Skin epidermis (tissue), 12 donors: ENCODE data around the gene SCARB2.
A peak's percentile ranks its signal among the peaks of the same experiment; 100 is the strongest.
"Not testable (repeated sequence)": the region's sequence is repeated elsewhere in the genome, so short reads cannot be mapped to it uniquely, and the experiment has no call there.

Experiments used
- H3K27ac ChIP-seq, 21 experiments: fragments of 200-600 bp; sonication (generic) in 11 of 21; one replicate each; pipeline ENCODE4 v1.5.0; 2020; ENCODE audit warnings: mild to moderate bottlenecking in 3 of 21, inconsistent platforms in 2 of 21, moderate library complexity in 2 of 21
- H3K4me3 ChIP-seq, 7 experiments: fragments of 200-600 bp; sonication (generic) in 2 of 7; one replicate each; pipeline ENCODE4 v1.5.0; 2020; ENCODE audit warnings: inconsistent platforms in 2 of 7, mild to moderate bottlenecking in 2 of 7, moderate library complexity in 1 of 7

The SCARB2 gene, protein sequence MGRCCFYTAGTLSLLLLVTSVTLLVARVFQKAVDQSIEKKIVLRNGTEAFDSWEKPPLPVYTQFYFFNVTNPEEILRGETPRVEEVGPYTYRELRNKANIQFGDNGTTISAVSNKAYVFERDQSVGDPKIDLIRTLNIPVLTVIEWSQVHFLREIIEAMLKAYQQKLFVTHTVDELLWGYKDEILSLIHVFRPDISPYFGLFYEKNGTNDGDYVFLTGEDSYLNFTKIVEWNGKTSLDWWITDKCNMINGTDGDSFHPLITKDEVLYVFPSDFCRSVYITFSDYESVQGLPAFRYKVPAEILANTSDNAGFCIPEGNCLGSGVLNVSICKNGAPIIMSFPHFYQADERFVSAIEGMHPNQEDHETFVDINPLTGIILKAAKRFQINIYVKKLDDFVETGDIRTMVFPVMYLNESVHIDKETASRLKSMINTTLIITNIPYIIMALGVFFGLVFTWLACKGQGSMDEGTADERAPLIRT

DNA sequence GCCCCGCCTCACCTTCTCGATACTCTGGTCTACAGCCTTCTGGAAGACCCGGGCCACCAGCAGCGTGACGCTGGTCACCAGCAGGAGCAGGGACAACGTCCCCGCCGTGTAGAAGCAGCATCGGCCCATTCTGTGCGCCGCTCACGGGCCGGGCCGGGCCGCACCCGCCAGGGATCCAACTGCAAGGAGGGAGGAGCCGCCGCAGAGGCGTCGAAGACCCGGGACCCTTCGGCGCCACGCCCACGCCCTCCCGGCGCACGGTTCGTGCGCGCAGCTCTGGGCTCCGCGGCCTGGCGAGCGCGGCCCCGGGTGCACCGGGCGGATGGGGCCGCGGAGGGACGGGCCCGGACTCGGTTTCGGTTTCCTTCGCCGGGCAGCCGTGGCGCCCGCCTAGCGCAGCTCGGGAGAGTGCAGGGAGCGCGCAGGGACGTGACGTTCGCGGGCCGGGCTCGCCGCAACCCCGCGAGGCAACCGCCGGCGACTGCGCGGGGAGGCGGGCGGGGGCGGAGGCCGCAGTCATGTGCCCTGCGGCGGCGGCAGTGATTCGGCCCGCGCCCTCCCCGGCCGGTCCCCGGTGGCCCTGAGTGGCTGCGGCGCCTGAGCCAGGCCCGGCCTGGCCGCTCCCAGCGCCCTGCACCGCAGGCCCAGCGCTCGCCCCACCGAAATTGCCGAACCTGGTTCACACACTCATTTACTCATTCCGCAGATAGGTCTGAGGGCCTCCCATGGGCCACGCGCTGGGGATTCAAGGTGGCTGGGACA, at the start of gene SCARB2:
TSS of gene SCARB2 (minus strand) at position 410 of the 762 bp plus-strand sequence. CDS start at position 129, 281 bp downstream.
- peak within 1 kb of the TSS; percentile 60 to 87 (median 73) for H3K4me3 ChIP-seq
- H3K27ac ChIP-seq = peak within 1 kb of the TSS; percentile 69 to 99 (median 93)

DNA sequence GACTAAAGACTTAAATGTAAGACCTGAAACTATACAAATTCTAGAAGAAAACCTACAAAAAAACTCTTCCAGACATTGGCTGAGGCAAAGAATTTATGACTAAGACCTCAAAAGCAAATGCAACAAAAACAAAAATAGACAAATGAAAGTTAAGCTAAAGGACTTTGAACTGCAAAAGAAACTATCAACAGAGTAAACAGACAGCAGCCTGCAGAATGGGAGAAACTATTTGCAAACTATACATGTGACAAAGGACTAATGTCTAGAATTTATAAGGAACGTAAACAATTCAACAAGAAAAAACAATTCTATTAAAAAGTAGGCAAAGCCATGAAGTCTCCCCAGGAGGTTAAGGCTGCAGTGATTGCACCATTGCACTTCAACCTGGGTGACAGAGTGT, 46.9 kb upstream of the SCARB2 start:
- Histone ChIP-seq H3K27ac (no peak overlapping the region), H3K4me3 (no peak overlapping the region)

DNA sequence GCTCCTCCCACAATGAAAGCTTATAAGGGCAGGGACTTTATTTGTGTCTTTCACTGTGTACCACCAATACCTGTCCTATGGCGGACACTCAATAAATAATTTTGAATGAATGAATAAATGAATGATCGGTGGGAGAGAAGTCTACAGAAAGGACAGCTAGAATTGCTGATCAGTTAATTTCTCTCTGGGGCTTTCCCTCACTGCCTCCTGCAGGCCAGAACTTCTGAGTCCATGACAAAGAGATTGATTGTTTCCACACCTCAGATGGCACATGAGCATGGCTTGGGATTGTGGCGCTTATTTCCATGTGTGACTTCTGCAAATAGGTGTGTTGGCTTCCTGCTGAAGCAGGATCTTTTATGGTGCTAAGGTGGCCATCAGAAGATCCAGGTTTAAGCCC, 44.2 kb upstream of the SCARB2 start:
- Histone ChIP-seq H3K4me3 (no peak overlapping the region), H3K27ac (no peak overlapping the region)

DNA sequence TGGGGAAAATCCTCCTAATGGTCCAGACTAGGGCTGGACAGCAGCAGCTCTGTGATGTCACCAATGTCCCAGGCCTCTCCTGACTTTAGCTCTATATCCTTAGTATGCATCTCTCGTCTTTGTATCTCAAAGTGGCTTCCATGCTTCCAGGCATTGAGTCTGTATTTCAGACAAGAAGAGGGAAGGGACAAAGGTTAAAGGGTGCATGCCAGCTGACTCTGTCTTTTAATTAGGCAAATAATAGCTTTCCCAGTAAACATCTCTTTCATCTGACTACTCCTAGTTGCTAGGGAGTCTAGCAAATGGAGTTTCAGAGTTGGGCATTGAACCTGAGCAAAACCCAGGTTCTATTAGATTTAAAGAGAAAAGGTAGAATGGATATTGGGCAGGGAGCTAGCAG, 43.3 kb upstream of the SCARB2 start:
- Histone ChIP-seq H3K4me3 (no peak overlapping the region), H3K27ac (no peak overlapping the region)

DNA sequence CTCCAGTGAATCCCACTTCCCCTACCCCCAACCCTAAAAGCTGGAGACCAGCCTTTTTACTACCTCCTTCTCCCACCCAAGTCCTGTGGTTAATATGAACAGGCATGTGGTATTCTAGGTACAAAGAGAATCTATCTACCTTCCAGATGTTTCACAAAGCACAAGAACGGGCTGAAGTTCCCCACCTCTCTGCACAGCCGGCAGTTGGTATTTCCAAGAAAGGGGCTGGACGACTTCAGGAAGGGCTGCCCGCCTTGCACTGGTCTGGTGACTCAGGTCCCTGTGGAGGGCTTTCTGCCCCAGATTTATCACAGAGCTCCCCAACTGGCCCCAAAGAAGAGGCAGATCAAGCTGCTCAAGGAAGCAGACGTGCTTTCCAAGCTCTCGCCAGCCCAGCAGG, 42.4 kb upstream of the SCARB2 start:
- Histone ChIP-seq H3K4me3 (no peak overlapping the region), H3K27ac (no peak overlapping the region)

DNA sequence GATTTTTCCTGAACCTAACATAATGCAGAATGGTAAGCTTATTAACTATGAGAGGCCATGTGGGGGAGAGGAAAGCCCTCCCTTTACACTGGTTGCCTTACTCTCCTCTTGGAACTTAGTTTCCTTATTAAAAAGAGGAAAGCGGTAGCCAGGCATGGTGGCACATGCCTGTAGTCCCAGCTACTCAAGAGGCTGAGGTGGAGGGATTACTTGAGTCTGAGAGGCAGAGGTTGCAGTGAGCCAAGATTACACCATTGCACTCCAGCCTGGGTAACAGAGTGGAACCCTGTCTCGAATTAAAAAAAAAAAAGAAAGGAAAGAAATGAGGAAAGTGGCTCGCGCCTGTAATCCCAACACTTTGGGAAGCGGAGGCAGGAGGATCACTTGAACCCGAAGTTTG, 39.9 kb upstream of the SCARB2 start:
- no peak overlapping the region for H3K4me3 ChIP-seq
- H3K27ac ChIP-seq = no peak overlapping the region

DNA sequence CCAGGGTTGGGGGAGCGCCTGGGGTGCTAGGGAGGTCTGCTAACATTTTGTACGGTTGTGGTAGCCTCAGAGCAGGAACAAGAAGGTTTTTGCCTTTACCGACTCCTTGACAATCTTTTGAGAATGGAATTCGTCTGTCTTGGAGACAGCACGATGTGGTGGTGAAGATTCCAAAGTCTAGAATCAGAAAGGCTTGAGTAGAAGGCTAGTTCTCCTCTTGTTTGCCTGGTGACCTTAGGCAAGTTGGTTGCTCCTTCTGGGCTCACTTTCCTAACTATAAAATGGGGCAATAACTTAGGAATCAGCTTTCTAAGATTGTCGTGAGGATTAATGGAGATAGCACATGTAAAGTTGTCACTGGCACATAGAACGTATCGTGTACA, 38.6 kb upstream of the SCARB2 start:
- H3K4me3 ChIP-seq = peak overlapping the region in 3 of 7 experiments; percentile 46 to 53 (median 52)
- H3K27ac ChIP-seq = no peak overlapping the region

DNA sequence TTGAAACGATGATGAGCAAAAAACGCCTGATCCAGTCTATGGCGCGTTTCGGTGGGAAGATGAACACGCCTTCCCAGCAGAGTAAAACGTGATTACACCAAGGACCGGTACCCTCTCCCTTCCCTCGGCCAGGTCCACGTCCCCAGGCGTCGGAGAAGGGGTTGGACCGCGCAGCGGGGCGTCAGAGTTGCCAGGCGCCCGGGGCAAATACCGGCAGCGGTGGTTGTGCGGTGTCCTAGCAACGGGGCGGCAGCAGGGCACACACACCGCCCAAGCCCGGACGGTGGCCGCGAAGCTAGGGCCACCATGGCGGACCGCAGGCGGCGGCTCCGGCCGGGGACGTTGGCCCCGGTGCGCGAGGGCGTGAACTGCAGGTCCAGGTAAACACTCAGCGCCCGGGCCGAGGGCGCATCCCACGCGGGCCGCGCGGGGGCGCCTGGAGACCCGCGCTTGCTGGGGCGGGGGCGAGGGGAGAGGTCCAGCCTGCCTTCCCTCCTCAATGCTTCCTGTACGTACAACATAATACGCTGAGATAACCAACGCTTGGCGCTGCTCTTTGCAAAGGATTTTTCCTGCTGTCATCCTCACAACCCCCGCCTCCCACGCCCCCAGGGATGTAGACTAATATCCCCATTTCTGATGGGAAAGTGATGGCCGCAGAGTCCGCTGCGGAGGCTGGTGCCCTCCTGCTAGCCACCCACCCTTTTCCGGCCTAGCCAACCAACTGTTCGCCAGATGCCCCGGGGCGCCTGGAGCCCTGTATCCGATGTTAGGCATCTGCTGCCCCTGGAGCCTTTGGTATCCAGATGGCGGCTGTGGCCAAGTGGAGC, 38.0 kb upstream of the SCARB2 start, which contains the start of gene FAM47E:
TSS of gene FAM47E (plus strand) at position 281 of the 830 bp plus-strand sequence. CDS start at position 307, 26 bp downstream.
- peak within 1 kb of the TSS; percentile 34 to 53 (median 45) for H3K4me3 ChIP-seq
- H3K27ac ChIP-seq = peak within 1 kb of the TSS in 4 of 21 experiments; percentile 27 to 58 (median 34)

DNA sequence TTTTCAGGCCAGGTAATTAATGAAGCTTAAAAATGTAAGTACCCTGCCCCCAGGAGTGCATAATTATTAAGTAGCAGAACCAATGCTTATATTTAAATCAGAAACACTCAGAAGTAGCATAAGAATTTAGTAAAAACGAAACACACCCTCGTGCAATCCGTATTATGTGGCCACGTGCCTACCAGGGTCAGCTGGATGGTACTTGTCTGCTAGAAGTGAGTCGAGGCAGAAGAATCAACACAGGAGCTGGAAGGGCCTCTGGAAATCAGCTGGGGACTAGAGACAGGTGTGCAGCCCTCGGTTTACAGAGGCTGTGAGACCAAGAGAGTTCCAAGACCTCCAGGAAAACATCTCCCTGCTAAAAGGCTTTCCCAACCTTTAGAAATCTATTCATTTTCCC, 37.3 kb upstream of the SCARB2 start:
- Histone ChIP-seq H3K4me3 (peak overlapping the region in 6 of 7 experiments; percentile 34 to 53 (median 42)), H3K27ac (no peak overlapping the region)

DNA sequence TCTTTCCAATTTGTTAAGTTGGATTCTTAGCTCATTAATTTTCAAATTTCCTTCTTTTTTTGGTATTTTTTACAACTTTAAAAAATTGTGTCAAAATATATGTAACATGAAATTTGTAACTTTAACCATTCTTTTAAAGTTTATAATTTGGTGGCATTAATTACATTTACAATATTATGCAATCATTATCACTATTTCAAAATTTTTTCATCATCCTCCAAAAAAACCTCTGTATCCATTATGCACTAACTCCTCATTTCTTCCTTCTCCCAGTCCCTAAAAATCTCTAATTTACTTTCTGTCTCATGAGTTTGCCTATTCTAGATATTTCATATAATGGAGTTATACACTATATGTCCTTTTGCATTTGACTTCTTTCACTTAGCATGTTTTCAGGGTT, 33.2 kb upstream of the SCARB2 start:
- Histone ChIP-seq H3K27ac (no peak overlapping the region), H3K4me3 (no peak overlapping the region)

DNA sequence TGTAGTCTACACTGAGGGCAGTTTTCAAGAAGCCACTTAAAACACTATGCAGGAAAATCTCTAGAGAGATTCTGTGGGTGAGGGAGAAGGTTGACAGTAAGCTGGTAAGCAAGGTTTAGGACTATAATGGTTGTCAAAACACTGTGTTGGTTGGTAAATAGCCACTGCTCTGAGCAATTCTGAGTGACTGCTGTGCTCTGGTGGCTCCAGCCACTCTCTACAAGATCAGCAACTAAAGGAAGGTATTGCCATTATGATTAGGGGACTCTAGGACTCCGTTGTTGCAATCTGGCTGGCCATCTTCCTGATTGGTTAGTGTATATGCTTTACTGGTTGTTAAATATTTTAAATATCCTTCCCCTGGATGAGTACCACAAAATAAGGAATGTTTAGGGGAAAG, 32.4 kb upstream of the SCARB2 start:
- H3K4me3 ChIP-seq = no peak overlapping the region
- H3K27ac ChIP-seq = no peak overlapping the region

DNA sequence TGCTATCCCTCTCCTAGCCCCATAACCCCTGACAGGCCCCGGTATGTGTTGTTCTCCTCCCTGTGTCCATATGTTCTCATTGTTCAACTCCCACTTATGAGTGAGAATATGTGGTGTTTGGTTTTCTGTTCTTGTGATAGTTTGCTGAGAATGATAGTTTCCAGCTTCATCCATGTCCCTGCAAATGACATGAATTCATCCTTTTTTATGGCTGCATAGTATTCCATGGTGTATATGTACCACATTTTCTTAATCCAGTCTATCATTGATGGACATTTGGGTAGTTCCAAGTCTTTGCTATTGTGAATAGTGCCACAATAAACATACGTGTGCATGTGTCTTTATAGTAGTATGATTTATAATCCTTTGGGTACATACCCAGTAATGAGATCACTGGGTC, 30.3 kb upstream of the SCARB2 start:
- not testable (repeated sequence) for H3K4me3 ChIP-seq, H3K27ac ChIP-seq

DNA sequence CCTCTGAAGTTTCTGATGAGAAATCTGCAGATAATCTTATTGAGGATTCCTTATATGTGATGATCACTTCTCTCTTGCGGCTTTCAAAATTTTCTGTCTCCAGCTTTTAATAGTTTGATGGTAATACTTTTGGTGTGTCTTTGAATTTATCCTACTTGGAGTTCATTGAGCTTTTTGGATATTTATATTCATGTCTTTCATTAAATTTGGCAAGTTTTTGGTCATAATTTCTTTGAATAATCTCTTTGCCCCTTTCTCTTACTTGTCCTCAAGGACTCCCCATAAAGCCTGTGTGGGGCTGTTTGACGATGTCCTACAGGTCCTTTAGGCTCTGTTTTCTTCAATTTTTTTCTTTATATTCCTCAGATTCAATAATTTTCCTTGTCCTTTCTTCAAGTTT, 26.6 kb upstream of the SCARB2 start:
- no peak overlapping the region for H3K4me3 ChIP-seq
- no peak overlapping the region for H3K27ac ChIP-seq

DNA sequence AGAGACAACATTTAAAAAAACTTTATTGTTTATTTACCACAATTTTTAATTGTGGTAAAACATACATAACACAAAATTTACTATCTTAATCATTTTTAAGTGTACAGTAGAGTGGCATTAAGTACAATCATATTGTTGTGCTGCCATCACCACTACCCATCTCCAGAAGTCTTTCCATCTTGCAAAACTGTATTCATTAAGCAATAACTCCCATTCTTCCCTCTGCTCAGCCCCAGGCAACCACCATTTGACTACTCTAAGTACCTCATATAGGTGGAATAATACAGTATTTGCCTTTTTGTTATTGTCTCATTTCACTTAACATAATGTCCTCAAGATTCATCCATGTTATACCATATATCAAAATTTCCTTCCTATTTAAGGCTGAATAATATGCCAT, 25.1 kb upstream of the SCARB2 start:
- no peak overlapping the region for H3K4me3 ChIP-seq
- H3K27ac ChIP-seq = no peak overlapping the region

DNA sequence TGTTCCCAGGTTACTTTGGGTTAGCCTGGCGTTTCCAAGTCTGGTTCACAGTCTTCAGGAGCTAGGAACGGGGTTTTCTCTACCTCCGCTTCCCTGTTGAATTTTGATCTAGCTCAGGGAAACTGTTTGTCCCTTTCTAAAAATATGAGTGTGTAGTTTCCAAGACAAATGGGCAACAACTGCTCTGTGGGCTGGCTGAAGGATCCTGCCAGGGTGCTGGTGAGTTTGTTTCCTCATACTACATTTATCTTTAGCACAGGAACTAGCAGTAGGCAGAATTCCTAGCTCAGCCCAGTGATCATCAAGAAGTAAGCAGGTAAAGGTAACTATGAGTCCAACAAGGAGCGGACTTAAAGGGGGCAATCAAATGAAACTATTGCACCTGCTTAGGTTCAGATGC, 24.6 kb upstream of the SCARB2 start:
- Histone ChIP-seq H3K27ac (no peak overlapping the region), H3K4me3 (no peak overlapping the region)

DNA sequence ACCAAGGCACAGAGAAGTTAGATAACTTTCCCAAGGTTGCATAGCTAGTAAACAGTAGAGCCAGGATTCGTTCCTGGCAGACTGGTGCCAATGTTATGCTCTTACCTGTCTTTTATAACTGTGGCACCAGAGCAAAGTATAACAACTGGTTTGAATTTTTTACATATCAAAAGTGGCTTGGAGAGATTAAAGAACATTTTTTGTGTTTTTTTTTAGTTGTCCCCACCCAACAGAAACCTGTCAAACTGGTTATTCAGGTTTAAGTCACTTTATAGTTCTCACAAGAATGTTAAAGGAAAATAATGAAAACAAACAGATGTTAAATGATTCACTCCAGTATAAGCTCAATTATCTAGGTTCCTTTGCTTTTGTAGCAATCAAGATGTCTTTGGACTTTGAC, 22.3 kb upstream of the SCARB2 start:
- H3K4me3 ChIP-seq = no peak overlapping the region

DNA sequence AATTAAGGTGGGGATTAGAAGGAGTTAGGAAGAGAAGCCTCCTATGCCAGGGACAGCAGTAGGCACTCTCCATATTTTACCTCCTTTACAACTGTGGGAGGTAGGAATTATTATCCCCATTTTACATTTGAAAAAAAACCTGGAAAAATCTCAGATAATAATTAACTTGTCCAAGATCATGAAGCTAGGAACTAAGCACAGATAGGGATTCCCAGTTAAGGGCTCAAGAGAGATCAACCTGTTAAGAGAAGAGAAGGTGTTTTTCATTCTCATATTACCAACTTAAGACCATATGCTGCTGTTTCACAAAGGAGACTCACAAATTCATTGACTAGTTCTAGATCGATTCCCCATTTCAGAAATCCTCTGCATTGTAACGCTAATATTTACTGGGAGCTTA, 21.8 kb upstream of the SCARB2 start:
- Histone ChIP-seq H3K27ac (peak overlapping the region in 1 of 21 experiments; percentile 21), H3K4me3 (no peak overlapping the region)

More for the DNA sequence above, 22.3 kb upstream of the SCARB2 start:
- H3K27ac ChIP-seq = peak overlapping the region in 1 of 21 experiments; percentile 21

DNA sequence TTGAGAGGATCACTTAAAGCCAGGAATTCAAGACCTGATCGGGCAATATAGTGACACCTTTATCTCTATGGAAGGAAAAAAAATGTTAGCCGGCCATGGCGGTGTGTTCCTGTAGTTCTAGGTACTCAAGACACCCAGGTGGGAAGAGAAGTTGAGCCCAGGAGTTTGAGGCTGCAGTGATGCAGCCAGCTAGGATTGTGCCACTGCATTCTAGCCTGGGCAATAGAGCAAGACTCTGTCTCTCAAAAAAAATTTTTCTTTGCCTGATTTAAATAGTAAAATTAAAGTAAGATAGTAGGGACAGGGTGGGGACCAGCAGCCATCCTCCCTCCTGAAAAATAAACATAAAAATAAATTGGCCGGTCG, 21.0 kb upstream of the SCARB2 start:
- Histone ChIP-seq H3K4me3 (peak overlapping the region in 4 of 7 experiments; percentile 24 to 53 (median 44)), H3K27ac (peak overlapping the region in 12 of 21 experiments; percentile 35 to 81 (median 62))

DNA sequence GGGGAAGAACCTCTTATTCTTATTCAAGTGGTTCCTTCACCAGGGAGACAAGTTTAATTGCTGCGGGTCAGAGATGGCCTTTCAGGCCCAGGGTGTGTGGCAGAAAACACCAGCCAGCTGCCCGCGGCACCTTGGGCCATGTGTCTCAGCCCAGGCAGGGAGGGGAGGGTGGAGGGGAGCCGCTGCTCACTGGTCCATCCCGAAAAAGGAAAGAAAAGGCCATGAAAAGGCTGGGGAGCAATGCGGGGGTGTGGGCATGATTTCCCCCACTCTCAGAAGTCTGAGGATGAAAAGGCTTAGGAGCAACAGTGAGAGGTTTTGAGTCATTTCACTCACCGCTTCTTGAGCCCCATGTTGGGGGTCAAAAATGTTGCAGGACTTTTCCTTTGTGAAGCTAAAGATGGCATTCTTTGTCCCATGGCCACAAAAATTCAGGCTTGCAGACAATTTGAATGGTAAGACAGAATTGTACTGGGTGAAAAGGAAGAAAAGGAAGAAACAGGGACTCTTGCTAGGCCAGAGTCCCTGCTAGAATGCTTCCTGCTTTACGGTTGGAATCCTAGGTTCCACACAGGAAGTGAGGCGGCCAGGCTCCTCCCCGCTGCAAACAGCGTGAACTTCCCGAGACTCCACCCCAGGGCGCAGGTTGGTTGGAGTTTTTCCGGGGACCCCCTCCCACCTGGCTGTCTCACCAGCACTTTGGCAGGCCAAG, 20.5 kb upstream of the SCARB2 start:
- peak overlapping the region in 6 of 7 experiments; percentile 22 to 53 (median 30) for H3K4me3 ChIP-seq
- peak overlapping the region in 15 of 21 experiments; percentile 35 to 81 (median 65) for H3K27ac ChIP-seq
